ENCODE data around the gene XYLT1.

XYLT1 gene

GRCh38 chr16:17266608-17267313 lies 204.0 kb downstream of the XYLT1 start:
- no peak for DNase-seq
- in situ Hi-C loops (cut with MboI; ENCODE audit: low pct_unique_long_range_greater_than_20kb, low sequenced_read_pairs), result no loop called here

GRCh38 chr16:17265154-17265553 lies 205.6 kb downstream of the XYLT1 start:
- no peak for DNase-seq
- in situ Hi-C loops (cut with MboI; ENCODE audit: low pct_unique_long_range_greater_than_20kb, low sequenced_read_pairs), result no loop called here

GRCh38 chr16:17261197-17261858 lies 209.4 kb downstream of the XYLT1 start:
- in situ Hi-C loops (cut with MboI; ENCODE audit: low pct_unique_long_range_greater_than_20kb, low sequenced_read_pairs), result no loop called here
- no peak for DNase-seq

GRCh38 chr16:17260276-17260849 lies 210.4 kb downstream of the XYLT1 start:
- in situ Hi-C loops (cut with MboI; ENCODE audit: low pct_unique_long_range_greater_than_20kb, low sequenced_read_pairs), result no loop called here

GRCh38 chr16:17259751-17260270 lies 210.9 kb downstream of the XYLT1 start:
- DNase-seq, result no peak
- in situ Hi-C loops (cut with MboI; ENCODE audit: low pct_unique_long_range_greater_than_20kb, low sequenced_read_pairs), result no loop called here

More at GRCh38 chr16:17260276-17260849, 210.4 kb downstream of the XYLT1 start:
- DNase-seq, result no peak

GRCh38 chr16:17258848-17259713 lies 211.7 kb downstream of the XYLT1 start:
- DNase-seq, result no peak
- in situ Hi-C loops (cut with MboI; ENCODE audit: low pct_unique_long_range_greater_than_20kb, low sequenced_read_pairs), result no loop called here

GRCh38 chr16:17258077-17258599 lies 212.6 kb downstream of the XYLT1 start:
- in situ Hi-C loops (cut with MboI; ENCODE audit: low pct_unique_long_range_greater_than_20kb, low sequenced_read_pairs), result no loop called here
- no peak for DNase-seq

GRCh38 chr16:17257426-17258023 lies 213.2 kb downstream of the XYLT1 start:
- in situ Hi-C loops (cut with MboI; ENCODE audit: low pct_unique_long_range_greater_than_20kb, low sequenced_read_pairs), result no loop called here
- no peak for DNase-seq

- DNase-seq, result no peak
- in situ Hi-C loops (cut with MboI; ENCODE audit: low pct_unique_long_range_greater_than_20kb, low sequenced_read_pairs), result no loop called here
Measured at GRCh38 chr16:17252701-17253100, 218.1 kb downstream of the XYLT1 start.

GRCh38 chr16:17252064-17252463 lies 218.7 kb downstream of the XYLT1 start:
- in situ Hi-C loops (cut with MboI; ENCODE audit: low pct_unique_long_range_greater_than_20kb, low sequenced_read_pairs), result no loop called here
- no peak for DNase-seq

- no peak for DNase-seq
- in situ Hi-C loops (cut with MboI; ENCODE audit: low pct_unique_long_range_greater_than_20kb, low sequenced_read_pairs), result no loop called here
Measured at GRCh38 chr16:17251496-17251895, 219.3 kb downstream of the XYLT1 start.

- in situ Hi-C loops (cut with MboI; ENCODE audit: low pct_unique_long_range_greater_than_20kb, low sequenced_read_pairs), result no loop called here
- DNase-seq, result no peak
Measured at GRCh38 chr16:17246974-17247732, 223.6 kb downstream of the XYLT1 start.

GRCh38 chr16:17246268-17246885 lies 224.4 kb downstream of the XYLT1 start:
- in situ Hi-C loops (cut with MboI; ENCODE audit: low pct_unique_long_range_greater_than_20kb, low sequenced_read_pairs), result no loop called here
- no peak for DNase-seq

- no peak for DNase-seq
- in situ Hi-C loops (cut with MboI; ENCODE audit: low pct_unique_long_range_greater_than_20kb, low sequenced_read_pairs), result no loop called here
Measured at GRCh38 chr16:17245776-17246175, 225.0 kb downstream of the XYLT1 start.

GRCh38 chr16:17244872-17245551 lies 225.7 kb downstream of the XYLT1 start:
- DNase-seq, result no peak
- in situ Hi-C loops (cut with MboI; ENCODE audit: low pct_unique_long_range_greater_than_20kb, low sequenced_read_pairs), result no loop called here

- DNase-seq, result no peak
- in situ Hi-C loops (cut with MboI; ENCODE audit: low pct_unique_long_range_greater_than_20kb, low sequenced_read_pairs), result no loop called here
Measured at GRCh38 chr16:17241264-17241835, 229.4 kb downstream of the XYLT1 start.
